DND-41 (cell line): ENCODE data around the gene GPATCH2.

Experiments used
- EZH2 ChIP-seq: IDR thresholded peaks from 3 replicates; pipeline ENCODE4 v1.6.1; 2012; ENCODE audit warnings: borderline replicate concordance, low read depth, mild to moderate bottlenecking, moderate library complexity, low read length, inconsistent platforms; ENCODE audit not compliant: severe bottlenecking
- TF ChIP-seq, protein P1 (sequence below): IDR thresholded peaks from 2 replicates; pipeline ENCODE4 v1.5.1; 2012; ENCODE audit warnings: borderline replicate concordance, low read length, moderate library complexity, mild to moderate bottlenecking; ENCODE audit not compliant: poor library complexity, severe bottlenecking; ENCODE audit errors: extremely low read depth

- TF ChIP-seq, protein P1, sequence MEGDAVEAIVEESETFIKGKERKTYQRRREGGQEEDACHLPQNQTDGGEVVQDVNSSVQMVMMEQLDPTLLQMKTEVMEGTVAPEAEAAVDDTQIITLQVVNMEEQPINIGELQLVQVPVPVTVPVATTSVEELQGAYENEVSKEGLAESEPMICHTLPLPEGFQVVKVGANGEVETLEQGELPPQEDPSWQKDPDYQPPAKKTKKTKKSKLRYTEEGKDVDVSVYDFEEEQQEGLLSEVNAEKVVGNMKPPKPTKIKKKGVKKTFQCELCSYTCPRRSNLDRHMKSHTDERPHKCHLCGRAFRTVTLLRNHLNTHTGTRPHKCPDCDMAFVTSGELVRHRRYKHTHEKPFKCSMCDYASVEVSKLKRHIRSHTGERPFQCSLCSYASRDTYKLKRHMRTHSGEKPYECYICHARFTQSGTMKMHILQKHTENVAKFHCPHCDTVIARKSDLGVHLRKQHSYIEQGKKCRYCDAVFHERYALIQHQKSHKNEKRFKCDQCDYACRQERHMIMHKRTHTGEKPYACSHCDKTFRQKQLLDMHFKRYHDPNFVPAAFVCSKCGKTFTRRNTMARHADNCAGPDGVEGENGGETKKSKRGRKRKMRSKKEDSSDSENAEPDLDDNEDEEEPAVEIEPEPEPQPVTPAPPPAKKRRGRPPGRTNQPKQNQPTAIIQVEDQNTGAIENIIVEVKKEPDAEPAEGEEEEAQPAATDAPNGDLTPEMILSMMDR: no peak
- no peak for TF ChIP-seq EZH2
Measured at GRCh38 chr1:217478450-217478849, 152.4 kb downstream of the GPATCH2 start.
